Choroid plexus epithelial cell (primary cell): ENCODE data around the gene WFIKKN2.

Source experiments
- DNase-seq: peaks from one replicate; pipeline ENCODE4 v3.0.0-alpha.2; 2010; ENCODE audit warnings: low read depth
- H3K4me3 ChIP-seq: 2 replicates; pipeline ENCODE4 v1.5.1; 2011; ENCODE audit warnings: low read depth, mild to moderate bottlenecking, control low read depth, low read length, moderate library complexity
- CTCF ChIP-seq: conservative IDR thresholded peaks from 2 replicates; pipeline ENCODE4 v1.5.1; 2011; ENCODE audit warnings: low read depth, mild to moderate bottlenecking, control low read depth, inconsistent platforms, low read length, moderate library complexity

WFIKKN2 gene

GRCh38 chr17:50861822-50862528 lies 26.6 kb downstream of the WFIKKN2 start:
- no peak for DNase-seq

GRCh38 chr17:50863221-50863843 lies 27.9 kb downstream of the WFIKKN2 start:
- TF ChIP-seq CTCF: peak; percentile 79
- peak overlapping the region; percentile 90 for H3K4me3 ChIP-seq
- peak; percentile 64 for DNase-seq

More at GRCh38 chr17:50861822-50862528, 26.6 kb downstream of the WFIKKN2 start:
- no peak for TF ChIP-seq CTCF
- no peak overlapping the region for H3K4me3 ChIP-seq

GRCh38 chr17:50863931-50864330 lies 28.5 kb downstream of the WFIKKN2 start:
- no peak for TF ChIP-seq CTCF
- peak overlapping the region; percentile 90 for H3K4me3 ChIP-seq
- DNase-seq: no peak

GRCh38 chr17:50864747-50865059 lies 29.3 kb downstream of the WFIKKN2 start:
- peak overlapping the region; percentile 90 for H3K4me3 ChIP-seq
- TF ChIP-seq CTCF: no peak
- DNase-seq: no peak

GRCh38 chr17:50865060-50865867 lies 29.9 kb downstream of the WFIKKN2 start:
- H3K4me3 ChIP-seq: peak overlapping the region; percentile 90
- DNase-seq: peak; percentile 61
- no peak for TF ChIP-seq CTCF

GRCh38 chr17:50865868-50866260 lies 30.5 kb downstream of the WFIKKN2 start:
- no peak for DNase-seq
- peak overlapping the region; percentile 90 for H3K4me3 ChIP-seq
- no peak for TF ChIP-seq CTCF
